GM19455 (cell line): Measurements from ENCODE around the gene LRRC3.
"Not testable (repeated sequence)": the region's sequence is repeated elsewhere in the genome, so short reads cannot be mapped to it uniquely, and the experiment has no call there.

ENCODE experiments used
- ATAC-seq: cut with Tn5 transposase; IDR thresholded peaks from one replicate; pipeline ENCODE4 v1.9.1; 2021; ENCODE audit not compliant: unreplicated experiment

The LRRC3 gene

GRCh38 chr21:44478124-44478800 is 23.0 kb downstream of the LRRC3 start:
- no peak for ATAC-seq

- no peak for ATAC-seq
These were observed 23.5 kb downstream of the LRRC3 start for GRCh38 chr21:44478801-44479167.

GRCh38 chr21:44479556-44480199 is 24.4 kb downstream of the LRRC3 start:
- not testable (repeated sequence) for ATAC-seq

- no peak for ATAC-seq
These were observed 25.1 kb downstream of the LRRC3 start for GRCh38 chr21:44480200-44481053.

GRCh38 chr21:44482581-44483287 is 27.4 kb downstream of the LRRC3 start:
- no peak for ATAC-seq

GRCh38 chr21:44483288-44484237 is 28.3 kb downstream of the LRRC3 start:
- no peak for ATAC-seq

GRCh38 chr21:44484498-44485253 is 29.4 kb downstream of the LRRC3 start:
- ATAC-seq: no peak

- ATAC-seq: no peak
These were observed 30.0 kb downstream of the LRRC3 start for GRCh38 chr21:44485254-44485793.

- ATAC-seq: no peak
These were observed 30.5 kb downstream of the LRRC3 start for GRCh38 chr21:44485796-44486195.

GRCh38 chr21:44486302-44486701 is 31.0 kb downstream of the LRRC3 start:
- ATAC-seq: no peak

- no peak for ATAC-seq
These were observed 32.5 kb downstream of the LRRC3 start for GRCh38 chr21:44487831-44488230.

GRCh38 chr21:44489962-44490361 is 34.7 kb downstream of the LRRC3 start:
- no peak for ATAC-seq

GRCh38 chr21:44490405-44490804 is 35.1 kb downstream of the LRRC3 start:
- no peak for ATAC-seq

GRCh38 chr21:44490816-44491215 is 35.5 kb downstream of the LRRC3 start:
- no peak for ATAC-seq

GRCh38 chr21:44492567-44493385 is 37.5 kb downstream of the LRRC3 start:
- ATAC-seq: no peak

- ATAC-seq: no peak
These were observed 39.1 kb downstream of the LRRC3 start for GRCh38 chr21:44494418-44494817.

- ATAC-seq: no peak
These were observed 39.6 kb downstream of the LRRC3 start for GRCh38 chr21:44494956-44495355.
